ENCODE measurements around the gene ACR. TPM values are rescaled to one million over a fixed set of nuclear protein-coding genes. Genes with fewer than 3 reads are reported as not detected.

The ACR gene
- total and polyA plus RNA-seq, 2 experiments from 2014 or later: not detected

DNA sequence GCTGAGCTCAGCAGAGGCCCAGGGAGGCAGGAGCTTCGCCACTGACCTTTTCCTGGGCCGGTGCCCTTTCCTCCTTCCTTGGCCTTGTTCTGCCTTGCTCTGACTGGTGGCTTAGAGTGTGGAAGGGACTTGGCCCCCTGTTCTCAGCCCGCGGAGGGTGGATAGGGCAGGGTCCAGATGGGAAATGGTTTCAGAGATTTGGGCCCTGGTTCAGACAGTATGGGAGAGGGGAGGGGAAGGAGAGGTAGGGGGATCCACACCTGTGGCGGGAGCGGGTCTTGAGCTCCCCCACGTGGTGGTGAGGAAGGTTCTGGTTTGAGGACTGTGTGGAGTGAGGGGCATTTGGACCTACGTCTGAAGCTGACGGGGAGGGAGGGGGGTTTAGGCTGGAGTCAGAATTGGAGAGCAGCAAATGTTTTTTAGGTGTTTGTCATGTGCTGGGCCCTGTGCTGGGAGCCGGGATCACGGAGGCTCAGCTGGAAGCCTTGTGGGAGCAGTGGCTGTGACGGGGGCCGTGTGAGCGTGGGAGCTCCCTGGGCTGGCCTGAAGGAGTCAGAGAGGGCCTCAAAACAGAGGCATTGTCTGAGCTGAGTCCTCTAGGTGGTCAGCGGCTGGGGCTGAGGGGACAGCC is 38.1 kb upstream of the ACR start:
- Histone ChIP-seq H3K27me3 (replicated peaks; ENCODE audit: insufficient read depth) (no peaks in the 10 kb centered on the region), H3K4me1 (ENCODE audit: insufficient read depth) (no peaks in the 10 kb centered on the region), H3K9ac (no peak overlapping the region), H2AFZ (no peak overlapping the region), H4K20me1 (ENCODE audit: insufficient read depth) (no peaks in the 10 kb centered on the region), H3F3A (ENCODE audit: insufficient read depth) (no peaks in the 10 kb centered on the region), H3K9me3 (ENCODE audit: low read depth) (no peaks in the 10 kb centered on the region), H3K4me3 (no peak overlapping the region), H3K36me3 (ENCODE audit: low read depth) (no peaks in the 10 kb centered on the region), H3K79me2 (ENCODE audit: insufficient read depth) (no peaks in the 10 kb centered on the region), H3K4me2 (ENCODE audit: unreplicated experiment) (no peak overlapping the region), H3K9me2 (ENCODE audit: insufficient read depth) (no peaks in the 10 kb centered on the region), H3K27ac (no peak overlapping the region)
- in situ Hi-C loops (cut with MboI): no loop called here
- TF ChIP-seq EZH2 (IDR thresholded peaks at IDR 0.05; ENCODE audit: insufficient read depth, poor library complexity, severe bottlenecking): no peak
- TF ChIP-seq EZH2phosphoT487 (IDR thresholded peaks at IDR 0.05; ENCODE audit: insufficient read depth, low read depth): no peak
- 92 to 93% methylated on average over 14 to 15 of the region's 15 CpGs for WGBS, 2 experiments (ENCODE audit: low coverage in 1 of 2, low lambda C conversion rate in 2 of 2, missing lambda C conversion rate in 2 of 2)
- no peak for DNase-seq

DNA sequence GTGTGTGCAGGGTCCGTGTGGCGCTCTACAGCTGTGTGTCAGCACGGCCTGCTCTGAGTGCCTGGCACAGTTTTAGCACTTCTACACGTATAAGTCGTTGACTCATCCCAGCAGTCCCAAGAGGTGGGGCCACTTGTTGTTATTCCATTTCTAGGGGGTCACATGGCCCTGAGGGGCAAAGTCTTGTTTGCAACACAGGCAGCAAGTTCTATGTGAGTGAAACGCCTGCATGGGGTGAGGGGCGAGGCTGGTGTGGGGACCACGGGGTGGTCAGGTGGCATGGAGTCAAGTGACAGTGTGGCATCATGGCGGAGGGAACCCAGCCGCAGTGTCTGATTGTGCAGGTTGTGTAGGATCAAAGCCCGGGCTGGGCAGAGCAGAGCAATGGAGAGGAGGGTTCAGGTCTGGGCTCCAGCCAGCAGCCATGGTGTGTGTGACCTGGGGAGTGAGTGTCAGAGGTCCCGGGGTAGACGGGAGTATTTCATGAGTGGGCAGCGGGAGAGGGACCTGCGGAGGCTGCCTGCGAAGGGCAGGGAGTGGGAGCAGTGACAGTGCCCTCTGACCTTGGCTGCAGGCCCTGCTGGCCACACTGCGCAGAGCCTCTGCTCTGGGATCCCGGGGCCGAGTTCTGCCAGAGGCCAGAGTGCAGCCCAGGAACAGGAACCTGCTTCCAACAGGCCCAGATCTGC is 37.5 kb upstream of the ACR start:
- H3K4me1 ChIP-seq (ENCODE audit: insufficient read depth): no peaks in the 10 kb centered on the region
- DNase-seq: no peak
- no peak overlapping the region for H2AFZ ChIP-seq
- no peaks in the 10 kb centered on the region for H3K9me3 ChIP-seq (ENCODE audit: low read depth)
- no peak overlapping the region for H3K4me3 ChIP-seq
- H3K36me3 ChIP-seq (ENCODE audit: low read depth): no peaks in the 10 kb centered on the region
- H3F3A ChIP-seq (ENCODE audit: insufficient read depth): no peaks in the 10 kb centered on the region
- 86 to 88% methylated on average over 19 of the region's 19 CpGs for WGBS, 2 experiments (ENCODE audit: low coverage in 1 of 2, low lambda C conversion rate in 2 of 2, missing lambda C conversion rate in 2 of 2)
- H4K20me1 ChIP-seq (ENCODE audit: insufficient read depth): no peaks in the 10 kb centered on the region
- TF ChIP-seq EZH2 (IDR thresholded peaks at IDR 0.05; ENCODE audit: insufficient read depth, poor library complexity, severe bottlenecking) (no peak), EZH2phosphoT487 (IDR thresholded peaks at IDR 0.05; ENCODE audit: insufficient read depth, low read depth) (no peak)
- H3K4me2 ChIP-seq (ENCODE audit: unreplicated experiment): no peak overlapping the region
- no peak overlapping the region for H3K27ac ChIP-seq
- no peak overlapping the region for H3K9ac ChIP-seq
- no peaks in the 10 kb centered on the region for H3K27me3 ChIP-seq (replicated peaks; ENCODE audit: insufficient read depth)
- no peaks in the 10 kb centered on the region for H3K9me2 ChIP-seq (ENCODE audit: insufficient read depth)
- in situ Hi-C loops (cut with MboI): no loop called here
- no peaks in the 10 kb centered on the region for H3K79me2 ChIP-seq (ENCODE audit: insufficient read depth)

DNA sequence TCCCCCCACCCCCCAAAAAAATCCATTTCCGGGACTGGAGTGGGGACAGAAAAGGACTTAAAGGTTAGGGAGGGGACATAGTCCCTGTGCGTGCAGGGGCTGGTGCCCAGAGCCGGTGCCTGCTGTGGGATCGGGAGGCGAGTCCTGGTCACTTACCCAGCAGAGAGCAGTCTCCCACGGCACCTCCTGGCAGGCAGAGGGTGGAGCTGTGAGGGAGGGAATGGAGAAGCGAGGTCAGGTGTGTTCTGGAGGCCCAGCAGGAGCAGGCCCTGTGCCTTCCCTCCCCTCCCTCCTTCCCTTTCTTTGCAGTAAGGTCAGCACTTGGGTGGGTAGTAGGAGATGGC is 37.0 kb upstream of the ACR start:
- no peak for DNase-seq
- Histone ChIP-seq H3K9me3 (ENCODE audit: low read depth) (no peaks in the 10 kb centered on the region), H3K4me3 (no peak overlapping the region), H2AFZ (no peak overlapping the region), H3F3A (ENCODE audit: insufficient read depth) (no peaks in the 10 kb centered on the region), H3K9ac (no peak overlapping the region), H3K79me2 (ENCODE audit: insufficient read depth) (no peaks in the 10 kb centered on the region), H3K4me2 (ENCODE audit: unreplicated experiment) (no peak overlapping the region), H3K36me3 (ENCODE audit: low read depth) (no peaks in the 10 kb centered on the region), H3K27me3 (replicated peaks; ENCODE audit: insufficient read depth) (no peaks in the 10 kb centered on the region), H3K9me2 (ENCODE audit: insufficient read depth) (no peaks in the 10 kb centered on the region), H4K20me1 (ENCODE audit: insufficient read depth) (no peaks in the 10 kb centered on the region), H3K27ac (no peak overlapping the region), H3K4me1 (ENCODE audit: insufficient read depth) (no peaks in the 10 kb centered on the region)
- TF ChIP-seq EZH2phosphoT487 (IDR thresholded peaks at IDR 0.05; ENCODE audit: insufficient read depth, low read depth) (no peak), EZH2 (IDR thresholded peaks at IDR 0.05; ENCODE audit: insufficient read depth, poor library complexity, severe bottlenecking) (no peak)
- in situ Hi-C loops (cut with MboI): no loop called here
- 89 to 93% methylated on average over 7 of the region's 7 CpGs for WGBS, 2 experiments (ENCODE audit: low coverage in 1 of 2, low lambda C conversion rate in 2 of 2, missing lambda C conversion rate in 2 of 2)

DNA sequence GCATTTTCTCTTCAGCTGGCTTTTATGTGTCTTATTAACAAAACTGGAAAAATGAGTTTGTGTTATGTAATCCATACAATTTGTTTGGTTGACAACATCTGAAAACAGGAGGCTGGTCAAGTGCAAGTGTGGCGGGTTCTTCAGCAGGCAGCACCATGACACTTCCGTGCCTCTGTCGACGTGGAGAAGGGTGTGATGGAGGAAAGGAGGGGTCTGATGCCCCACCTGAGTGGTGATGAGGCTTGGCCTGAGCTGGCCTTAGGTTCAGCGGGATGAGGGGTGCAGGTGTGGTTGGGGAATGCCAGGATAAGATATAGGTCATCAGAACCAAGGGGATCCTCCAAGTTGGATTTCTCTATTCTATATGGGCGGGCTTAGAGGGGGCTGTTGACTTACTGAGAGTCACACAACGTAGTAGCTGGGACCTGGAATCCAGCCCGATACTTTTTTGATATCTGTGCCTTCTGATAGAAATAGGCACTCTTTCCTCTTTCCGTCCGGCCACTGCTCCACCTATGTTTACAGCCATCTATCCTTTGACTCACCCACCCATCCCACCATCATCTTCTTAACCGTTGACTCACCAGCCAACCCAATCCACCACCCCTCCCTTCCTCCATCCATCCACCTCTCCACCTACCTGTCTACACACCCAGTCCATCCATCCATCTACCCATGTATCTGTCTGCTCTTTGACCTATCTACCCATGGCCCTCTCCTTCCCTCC is 36.4 kb upstream of the ACR start:
- no peak for TF ChIP-seq EZH2phosphoT487 (IDR thresholded peaks at IDR 0.05; ENCODE audit: insufficient read depth, low read depth)
- no peak for TF ChIP-seq EZH2 (IDR thresholded peaks at IDR 0.05; ENCODE audit: insufficient read depth, poor library complexity, severe bottlenecking)
- H3K9ac ChIP-seq: no peak overlapping the region
- no peak overlapping the region for H3K4me3 ChIP-seq
- H3K79me2 ChIP-seq (ENCODE audit: insufficient read depth): no peaks in the 10 kb centered on the region
- H3K27ac ChIP-seq: no peak overlapping the region
- in situ Hi-C loops (cut with MboI): no loop called here
- no peak overlapping the region for H2AFZ ChIP-seq
- H3K9me2 ChIP-seq (ENCODE audit: insufficient read depth): no peaks in the 10 kb centered on the region
- no peaks in the 10 kb centered on the region for H3F3A ChIP-seq (ENCODE audit: insufficient read depth)
- WGBS, 2 experiments (ENCODE audit: low coverage in 1 of 2, low lambda C conversion rate in 2 of 2, missing lambda C conversion rate in 2 of 2): 85 to 91% methylated on average over 9 to 11 of the region's 11 CpGs
- no peak overlapping the region for H3K4me2 ChIP-seq (ENCODE audit: unreplicated experiment)
- H4K20me1 ChIP-seq (ENCODE audit: insufficient read depth): no peaks in the 10 kb centered on the region
- no peaks in the 10 kb centered on the region for H3K36me3 ChIP-seq (ENCODE audit: low read depth)
- no peaks in the 10 kb centered on the region for H3K27me3 ChIP-seq (replicated peaks; ENCODE audit: insufficient read depth)
- no peak for DNase-seq
- no peaks in the 10 kb centered on the region for H3K4me1 ChIP-seq (ENCODE audit: insufficient read depth)
- H3K9me3 ChIP-seq (ENCODE audit: low read depth): no peaks in the 10 kb centered on the region
